ENCODE results near the gene MBOAT1.
"Not testable (repeated sequence)": the region's sequence is repeated elsewhere in the genome, so short reads cannot be mapped to it uniquely, and the experiment has no call there.

MBOAT1 gene

GRCh38 chr6:20246125-20246524 is 33.9 kb upstream of the MBOAT1 start:
- Histone ChIP-seq H3K9me3 (ENCODE audit: control insufficient read depth, insufficient read depth, low read depth, low read length) (no peaks in the 10 kb centered on the region), H3K36me3 (ENCODE audit: control insufficient read depth in 2 of 2, insufficient read depth in 1 of 2, low read length in 2 of 2) (no peaks in the 10 kb centered on the region), H3K4me3 (ENCODE audit: low read depth, low read length) (no peak overlapping the region), H3K4me1 (ENCODE audit: control insufficient read depth, insufficient read depth, low read length) (no peaks in the 10 kb centered on the region), H3K27ac (ENCODE audit: extremely low read depth, low read depth, low read length) (no peak overlapping the region)
- CTCF ChIA-PET: interaction anchor here (1.5 kb wide), 1 partner anchor 12 kb away, joined by 4 read pairs; no protein-coding TSS in a partner anchor
- POLR2A ChIA-PET: no interaction called here
- no peak for TF ChIP-seq ZNF560 (tag by site-specific recombination; IDR thresholded peaks at IDR 0.05; ENCODE audit: borderline replicate concordance)
- no peak for TF ChIP-seq TRIM28 (IDR thresholded peaks at IDR 0.05; ENCODE audit: borderline replicate concordance, low read length)
- no peak for TF ChIP-seq ZNF629 (tag by site-specific recombination; IDR thresholded peaks at IDR 0.05)
- TF ChIP-seq ZNF670 (tag by site-specific recombination; IDR thresholded peaks at IDR 0.05; ENCODE audit: low read depth): no peak
- no peak for TF ChIP-seq INSM2 (tag by site-specific recombination; IDR thresholded peaks at IDR 0.05)

DNA sequence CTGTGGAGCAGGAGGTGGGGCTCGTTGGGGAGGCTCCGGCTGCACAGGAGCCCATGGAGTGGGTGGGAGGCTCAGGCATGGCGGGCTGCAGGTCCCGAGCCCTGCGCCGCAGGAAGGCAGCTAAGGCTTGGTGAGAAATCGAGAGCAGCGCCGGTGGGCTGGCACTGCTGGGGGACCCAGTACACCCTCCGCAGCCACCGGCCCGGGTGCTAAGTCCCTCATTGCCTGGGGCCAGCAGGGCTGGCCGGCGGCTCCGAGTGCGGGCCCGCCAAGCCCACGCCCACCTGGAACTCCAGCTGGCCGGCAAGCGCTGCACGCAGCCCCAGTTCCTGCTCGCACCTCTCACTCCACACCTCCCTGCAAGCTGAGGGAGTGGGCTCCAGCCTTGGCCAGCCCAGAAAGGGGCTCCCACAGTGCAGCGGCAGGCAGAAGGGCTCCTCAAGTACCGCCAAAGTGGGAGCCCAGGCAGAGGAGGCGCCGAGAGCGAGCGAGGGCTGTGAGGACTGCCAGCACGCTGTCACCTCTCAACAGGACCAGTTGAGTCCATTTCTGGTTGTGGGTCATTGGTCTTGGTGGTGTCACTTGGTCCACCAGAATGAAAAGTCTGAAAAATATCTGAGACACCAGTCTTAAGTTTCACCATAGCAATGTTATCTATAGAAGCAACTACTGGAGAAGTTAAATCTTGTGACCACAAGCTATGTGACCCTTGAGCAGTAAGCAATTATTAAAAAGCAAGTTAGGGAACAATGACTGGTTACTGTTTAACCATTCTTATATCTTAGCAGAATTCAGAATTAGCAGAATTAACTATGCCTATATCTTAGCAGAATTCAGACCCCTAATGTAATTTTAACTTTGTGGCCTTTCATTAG is 32.8 kb upstream of the MBOAT1 start:
- H3K4me3 ChIP-seq (ENCODE audit: low read depth, low read length); POLR2A ChIA-PET; H3K9me3 ChIP-seq (ENCODE audit: control insufficient read depth, insufficient read depth, low read depth, low read length); H3K36me3 ChIP-seq (ENCODE audit: control insufficient read depth in 2 of 2, insufficient read depth in 1 of 2, low read length in 2 of 2); H3K4me1 ChIP-seq (ENCODE audit: control insufficient read depth, insufficient read depth, low read length); H3K27ac ChIP-seq (ENCODE audit: extremely low read depth, low read depth, low read length); CTCF ChIA-PET: not testable (repeated sequence)

- Histone ChIP-seq H3K9me3 (ENCODE audit: control insufficient read depth, insufficient read depth, low read depth, low read length) (no peaks in the 10 kb centered on the region), H3K4me1 (ENCODE audit: control insufficient read depth, insufficient read depth, low read length) (no peaks in the 10 kb centered on the region), H3K27ac (ENCODE audit: extremely low read depth, low read depth, low read length) (no peak overlapping the region), H3K4me3 (ENCODE audit: low read depth, low read length) (no peak overlapping the region), H3K36me3 (ENCODE audit: control insufficient read depth in 2 of 2, insufficient read depth in 1 of 2, low read length in 2 of 2) (no peaks in the 10 kb centered on the region)
- ChIA-PET POLR2A (no interaction called here), CTCF (interaction anchor here (0.6 to 0.7 kb wide), 3 partner anchors 230 to 596 kb away, joined by 3 to 6 read pairs (median 4); no protein-coding TSS in a partner anchor)
- TF ChIP-seq KLF9 (tag by site-specific recombination; IDR thresholded peaks at IDR 0.05; ENCODE audit: low read depth) (no peak), ZNF664 (tag by site-specific recombination; IDR thresholded peaks at IDR 0.05) (0 out of 2 replicates have a peak, but pooled peaks have one; percentile 51), ZNF175 (tag by site-specific recombination; IDR thresholded peaks at IDR 0.05) (no peak)
- TF ChIP-seq, protein P1, sequence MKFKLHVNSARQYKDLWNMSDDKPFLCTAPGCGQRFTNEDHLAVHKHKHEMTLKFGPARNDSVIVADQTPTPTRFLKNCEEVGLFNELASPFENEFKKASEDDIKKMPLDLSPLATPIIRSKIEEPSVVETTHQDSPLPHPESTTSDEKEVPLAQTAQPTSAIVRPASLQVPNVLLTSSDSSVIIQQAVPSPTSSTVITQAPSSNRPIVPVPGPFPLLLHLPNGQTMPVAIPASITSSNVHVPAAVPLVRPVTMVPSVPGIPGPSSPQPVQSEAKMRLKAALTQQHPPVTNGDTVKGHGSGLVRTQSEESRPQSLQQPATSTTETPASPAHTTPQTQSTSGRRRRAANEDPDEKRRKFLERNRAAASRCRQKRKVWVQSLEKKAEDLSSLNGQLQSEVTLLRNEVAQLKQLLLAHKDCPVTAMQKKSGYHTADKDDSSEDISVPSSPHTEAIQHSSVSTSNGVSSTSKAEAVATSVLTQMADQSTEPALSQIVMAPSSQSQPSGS (tag by site-specific recombination; IDR thresholded peaks at IDR 0.05; ENCODE audit: low read depth): peak; percentile 72
These were observed 31.0 kb upstream of the MBOAT1 start for GRCh38 chr6:20243288-20243687.

- POLR2A ChIA-PET: no interaction called here
- Histone ChIP-seq H3K4me3 (ENCODE audit: low read depth, low read length) (no peak overlapping the region), H3K36me3 (ENCODE audit: control insufficient read depth in 2 of 2, insufficient read depth in 1 of 2, low read length in 2 of 2) (no peaks in the 10 kb centered on the region), H3K27ac (ENCODE audit: extremely low read depth, low read depth, low read length) (no peak overlapping the region), H3K4me1 (ENCODE audit: control insufficient read depth, insufficient read depth, low read length) (no peaks in the 10 kb centered on the region), H3K9me3 (ENCODE audit: control insufficient read depth, insufficient read depth, low read depth, low read length) (no peaks in the 10 kb centered on the region)
- CTCF ChIA-PET: interaction anchor here (0.6 kb wide), 1 partner anchor 153 kb away, joined by 3 read pairs; no protein-coding TSS in a partner anchor
- TF ChIP-seq ZNF324 (tag by site-specific recombination; IDR thresholded peaks at IDR 0.05): no peak
- no peak for TF ChIP-seq ZBTB8A (tag by site-specific recombination; IDR thresholded peaks at IDR 0.05)
- TF ChIP-seq, protein P2, sequence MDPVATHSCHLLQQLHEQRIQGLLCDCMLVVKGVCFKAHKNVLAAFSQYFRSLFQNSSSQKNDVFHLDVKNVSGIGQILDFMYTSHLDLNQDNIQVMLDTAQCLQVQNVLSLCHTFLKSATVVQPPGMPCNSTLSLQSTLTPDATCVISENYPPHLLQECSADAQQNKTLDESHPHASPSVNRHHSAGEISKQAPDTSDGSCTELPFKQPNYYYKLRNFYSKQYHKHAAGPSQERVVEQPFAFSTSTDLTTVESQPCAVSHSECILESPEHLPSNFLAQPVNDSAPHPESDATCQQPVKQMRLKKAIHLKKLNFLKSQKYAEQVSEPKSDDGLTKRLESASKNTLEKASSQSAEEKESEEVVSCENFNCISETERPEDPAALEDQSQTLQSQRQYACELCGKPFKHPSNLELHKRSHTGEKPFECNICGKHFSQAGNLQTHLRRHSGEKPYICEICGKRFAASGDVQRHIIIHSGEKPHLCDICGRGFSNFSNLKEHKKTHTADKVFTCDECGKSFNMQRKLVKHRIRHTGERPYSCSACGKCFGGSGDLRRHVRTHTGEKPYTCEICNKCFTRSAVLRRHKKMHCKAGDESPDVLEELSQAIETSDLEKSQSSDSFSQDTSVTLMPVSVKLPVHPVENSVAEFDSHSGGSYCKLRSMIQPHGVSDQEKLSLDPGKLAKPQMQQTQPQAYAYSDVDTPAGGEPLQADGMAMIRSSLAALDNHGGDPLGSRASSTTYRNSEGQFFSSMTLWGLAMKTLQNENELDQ (tag by site-specific recombination; IDR thresholded peaks at IDR 0.05; ENCODE audit: low read depth): no peak
- no peak for TF ChIP-seq ZNF26 (tag by site-specific recombination; IDR thresholded peaks at IDR 0.05)
- no peak for TF ChIP-seq FEZF1 (tag by site-specific recombination; IDR thresholded peaks at IDR 0.05)
- TF ChIP-seq REPIN1 (tag by site-specific recombination; IDR thresholded peaks at IDR 0.05; ENCODE audit: low read depth): no peak
- TF ChIP-seq, protein P3, sequence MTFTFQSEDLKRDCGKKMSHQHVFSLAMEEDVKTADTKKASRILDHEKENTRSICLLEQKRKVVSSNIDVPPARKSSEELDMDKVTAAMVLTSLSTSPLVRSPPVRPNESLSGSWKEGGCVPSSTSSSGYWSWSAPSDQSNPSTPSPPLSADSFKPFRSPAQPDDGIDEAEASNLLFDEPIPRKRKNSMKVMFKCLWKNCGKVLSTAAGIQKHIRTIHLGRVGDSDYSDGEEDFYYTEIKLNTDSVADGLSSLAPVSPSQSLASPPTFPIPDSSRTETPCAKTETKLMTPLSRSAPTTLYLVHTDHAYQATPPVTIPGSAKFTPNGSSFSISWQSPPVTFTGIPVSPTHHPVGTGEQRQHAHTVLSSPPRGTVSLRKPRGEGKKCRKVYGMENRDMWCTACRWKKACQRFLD (tag by site-specific recombination; IDR thresholded peaks at IDR 0.05): no peak
These were observed 30.1 kb upstream of the MBOAT1 start for GRCh38 chr6:20242397-20242796.

Measured in HEK293 (cell line).